Adipocyte (in vitro differentiated cells): Measurements from ENCODE around the gene ADM2.

Experiments
- DNase-seq: peaks from one replicate; pipeline ENCODE4 v3.0.0-alpha.2; 2015; ENCODE audit warnings: low read depth
- H3K27me3 ChIP-seq: replicated peaks from 2 replicates; pipeline ENCODE4 v1.7.0; 2013; ENCODE audit warnings: mild to moderate bottlenecking, low read length, moderate library complexity; ENCODE audit not compliant: control insufficient read depth, insufficient read depth
- H3K36me3 ChIP-seq: 2 replicates; pipeline ENCODE4 v1.7.0; 2013; ENCODE audit warnings: low read length, mild to moderate bottlenecking, moderate library complexity; ENCODE audit not compliant: control insufficient read depth, insufficient read depth, severe bottlenecking
- H3K4me1 ChIP-seq: 2 replicates; pipeline ENCODE4 v1.7.0; 2013; ENCODE audit warnings: mild to moderate bottlenecking, low read length, moderate library complexity; ENCODE audit not compliant: control insufficient read depth, insufficient read depth
- H3K4me3 ChIP-seq: 2 replicates; pipeline ENCODE4 v1.7.0; 2013; ENCODE audit warnings: mild to moderate bottlenecking, low read length, moderate library complexity
- H3K9ac ChIP-seq: 2 replicates; pipeline ENCODE4 v1.7.0; 2013; ENCODE audit warnings: mild to moderate bottlenecking, low read length, moderate library complexity
- H3K9me3 ChIP-seq: 2 replicates; pipeline ENCODE4 v1.7.0; 2013; ENCODE audit warnings: mild to moderate bottlenecking, low read length, moderate library complexity; ENCODE audit not compliant: control insufficient read depth

Gene ADM2

GRCh38 chr22:50439314-50439870, 42.0 kb upstream of the ADM2 start:
- Histone ChIP-seq H3K27me3 (no peaks in the 10 kb centered on the region), H3K36me3 (peaks cover 76% of the 10 kb centered on the region), H3K4me1 (peaks cover 11% of the 10 kb centered on the region), H3K9ac (no peak overlapping the region), H3K4me3 (no peak overlapping the region), H3K9me3 (no peaks in the 10 kb centered on the region)
- DNase-seq: no peak

GRCh38 chr22:50439871-50440331, 41.4 kb upstream of the ADM2 start:
- no peak overlapping the region for H3K4me3 ChIP-seq
- H3K4me1 ChIP-seq: peaks cover 16% of the 10 kb centered on the region
- no peaks in the 10 kb centered on the region for H3K9me3 ChIP-seq
- H3K27me3 ChIP-seq: no peaks in the 10 kb centered on the region
- no peak for DNase-seq
- H3K36me3 ChIP-seq: peaks cover 77% of the 10 kb centered on the region
- H3K9ac ChIP-seq: no peak overlapping the region

- Histone ChIP-seq H3K36me3 (peaks cover 76% of the 10 kb centered on the region), H3K9me3 (no peaks in the 10 kb centered on the region), H3K9ac (no peak overlapping the region), H3K4me1 (peaks cover 21% of the 10 kb centered on the region), H3K27me3 (no peaks in the 10 kb centered on the region), H3K4me3 (no peak overlapping the region)
- no peak for DNase-seq
These were observed 40.6 kb upstream of the ADM2 start for GRCh38 chr22:50440544-50441249.

GRCh38 chr22:50441428-50441993, 39.8 kb upstream of the ADM2 start:
- no peaks in the 10 kb centered on the region for H3K9me3 ChIP-seq
- H3K27me3 ChIP-seq: no peaks in the 10 kb centered on the region
- DNase-seq: no peak
- peaks cover 21% of the 10 kb centered on the region for H3K4me1 ChIP-seq
- no peak overlapping the region for H3K9ac ChIP-seq
- H3K36me3 ChIP-seq: peaks cover 73% of the 10 kb centered on the region
- no peak overlapping the region for H3K4me3 ChIP-seq

- Histone ChIP-seq H3K4me3 (no peak overlapping the region), H3K4me1 (peaks cover 21% of the 10 kb centered on the region), H3K9me3 (no peaks in the 10 kb centered on the region), H3K27me3 (no peaks in the 10 kb centered on the region), H3K36me3 (peaks cover 64% of the 10 kb centered on the region), H3K9ac (no peak overlapping the region)
- no peak for DNase-seq
These were observed 38.1 kb upstream of the ADM2 start for GRCh38 chr22:50443197-50443596.

GRCh38 chr22:50443801-50444625, 37.3 kb upstream of the ADM2 start:
- Histone ChIP-seq H3K36me3 (peaks cover 64% of the 10 kb centered on the region), H3K4me1 (peaks cover 21% of the 10 kb centered on the region), H3K27me3 (no peaks in the 10 kb centered on the region), H3K9ac (peak overlapping the region; percentile 25), H3K9me3 (no peaks in the 10 kb centered on the region), H3K4me3 (no peak overlapping the region)
- peak; percentile 7 for DNase-seq

- H3K9me3 ChIP-seq: no peaks in the 10 kb centered on the region
- no peaks in the 10 kb centered on the region for H3K27me3 ChIP-seq
- H3K9ac ChIP-seq: no peak overlapping the region
- peak; percentile 55 for DNase-seq
- peaks cover 62% of the 10 kb centered on the region for H3K36me3 ChIP-seq
- H3K4me1 ChIP-seq: peaks cover 21% of the 10 kb centered on the region
- no peak overlapping the region for H3K4me3 ChIP-seq
These were observed 36.7 kb upstream of the ADM2 start for GRCh38 chr22:50444663-50445062.

GRCh38 chr22:50445071-50445879, 36.1 kb upstream of the ADM2 start:
- DNase-seq: no peak
- Histone ChIP-seq H3K9me3 (no peaks in the 10 kb centered on the region), H3K4me3 (no peak overlapping the region), H3K4me1 (peaks cover 21% of the 10 kb centered on the region), H3K27me3 (no peaks in the 10 kb centered on the region), H3K9ac (no peak overlapping the region), H3K36me3 (peaks cover 59% of the 10 kb centered on the region)

- no peak for DNase-seq
- peaks cover 58% of the 10 kb centered on the region for H3K36me3 ChIP-seq
- no peaks in the 10 kb centered on the region for H3K9me3 ChIP-seq
These were observed 35.2 kb upstream of the ADM2 start for GRCh38 chr22:50445880-50446707.

More at GRCh38 chr22:50445880-50446707, 35.2 kb upstream of the ADM2 start:
- H3K9ac ChIP-seq: no peak overlapping the region
- H3K27me3 ChIP-seq: no peaks in the 10 kb centered on the region
- no peak overlapping the region for H3K4me3 ChIP-seq
- peaks cover 21% of the 10 kb centered on the region for H3K4me1 ChIP-seq
